ENCODE measurements around the gene UTS2B.

UTS2B gene

GRCh38 chr3:191342411-191342810 lies 12.1 kb upstream of the UTS2B start:
- no peak for TF ChIP-seq CTCF (IDR thresholded peaks at IDR 0.05; ENCODE audit: low read depth, low read length)
- H3K4me3 ChIP-seq (ENCODE audit: low read depth, low read length): no peak overlapping the region

GRCh38 chr3:191342006-191342405 lies 11.7 kb upstream of the UTS2B start:
- H3K4me3 ChIP-seq (ENCODE audit: low read depth, low read length): no peak overlapping the region
- no peak for TF ChIP-seq CTCF (IDR thresholded peaks at IDR 0.05; ENCODE audit: low read depth, low read length)

- no peak for TF ChIP-seq CTCF (IDR thresholded peaks at IDR 0.05; ENCODE audit: low read depth, low read length)
These were observed 10.6 kb upstream of the UTS2B start for GRCh38 chr3:191340966-191341365.

GRCh38 chr3:191340351-191340750 lies 10.0 kb upstream of the UTS2B start:
- TF ChIP-seq CTCF (IDR thresholded peaks at IDR 0.05; ENCODE audit: low read depth, low read length): no peak

More at GRCh38 chr3:191340966-191341365, 10.6 kb upstream of the UTS2B start:
- H3K4me3 ChIP-seq (ENCODE audit: low read depth, low read length): no peak overlapping the region

GRCh38 chr3:191339316-191339917 lies 9.1 kb upstream of the UTS2B start:
- no peak for TF ChIP-seq CTCF (IDR thresholded peaks at IDR 0.05; ENCODE audit: low read depth, low read length)
- H3K4me3 ChIP-seq (ENCODE audit: low read depth, low read length): no peak overlapping the region

More at GRCh38 chr3:191340351-191340750, 10.0 kb upstream of the UTS2B start:
- H3K4me3 ChIP-seq (ENCODE audit: low read depth, low read length): no peak overlapping the region

- no peak overlapping the region for H3K4me3 ChIP-seq (ENCODE audit: low read depth, low read length)
These were observed 7.8 kb upstream of the UTS2B start for GRCh38 chr3:191338177-191338488.

GRCh38 chr3:191336833-191337232 lies 6.5 kb upstream of the UTS2B start:
- H3K4me3 ChIP-seq (ENCODE audit: low read depth, low read length): no peak overlapping the region
- no peak for TF ChIP-seq CTCF (IDR thresholded peaks at IDR 0.05; ENCODE audit: low read depth, low read length)

More at GRCh38 chr3:191338177-191338488, 7.8 kb upstream of the UTS2B start:
- no peak for TF ChIP-seq CTCF (IDR thresholded peaks at IDR 0.05; ENCODE audit: low read depth, low read length)
